ENCODE data around the gene TTC3.

- no peak for TF ChIP-seq GABPA (IDR thresholded peaks at IDR 0.05; ENCODE audit: low read depth)
- TF ChIP-seq CTCF (IDR thresholded peaks at IDR 0.05; ENCODE audit: insufficient read depth, low read length), result no peak
- no peak for TF ChIP-seq POLR2AphosphoS5 (IDR thresholded peaks at IDR 0.05; ENCODE audit: low read depth)
- no peak for TF ChIP-seq REST (IDR thresholded peaks at IDR 0.05; ENCODE audit: insufficient replicate concordance, low read depth)
Measured at GRCh38 chr21:37047079-37047478, 26.0 kb upstream of the TTC3 start.

Measured in HL-60 (cell line).